Measurements from ENCODE around the gene RBL1. TPM values are rescaled to one million over a fixed set of nuclear protein-coding genes. Genes with fewer than 3 reads are reported as not detected.
"Not testable (repeated sequence)": the region's sequence is repeated elsewhere in the genome, so short reads cannot be mapped to it uniquely, and the experiment has no call there.

Gene RBL1
- total RNA-seq, 1 experiment from 2014 or later: 14.1 TPM

DNA sequence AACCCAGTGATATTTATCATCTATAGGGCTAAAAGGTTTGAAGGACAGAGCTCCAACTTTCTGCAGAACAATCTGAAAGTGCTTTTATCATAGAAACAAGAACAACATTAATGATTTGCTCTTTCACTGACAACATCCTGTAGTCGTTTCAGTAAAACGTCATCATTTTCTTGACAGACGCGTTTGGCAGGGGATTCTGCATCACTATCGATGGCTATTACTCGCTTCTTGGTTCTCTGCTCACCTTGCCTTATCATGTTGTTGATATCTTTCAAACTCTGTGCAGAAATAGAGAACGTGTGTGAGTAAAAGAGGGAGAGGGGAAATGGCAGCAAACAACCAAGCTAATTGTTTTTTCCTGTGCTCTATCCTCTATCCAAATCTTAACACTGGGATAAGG lies 97.1 kb downstream of the RBL1 start:
- DNase-seq (ENCODE audit: extremely low read depth, low read depth): no peak

DNA sequence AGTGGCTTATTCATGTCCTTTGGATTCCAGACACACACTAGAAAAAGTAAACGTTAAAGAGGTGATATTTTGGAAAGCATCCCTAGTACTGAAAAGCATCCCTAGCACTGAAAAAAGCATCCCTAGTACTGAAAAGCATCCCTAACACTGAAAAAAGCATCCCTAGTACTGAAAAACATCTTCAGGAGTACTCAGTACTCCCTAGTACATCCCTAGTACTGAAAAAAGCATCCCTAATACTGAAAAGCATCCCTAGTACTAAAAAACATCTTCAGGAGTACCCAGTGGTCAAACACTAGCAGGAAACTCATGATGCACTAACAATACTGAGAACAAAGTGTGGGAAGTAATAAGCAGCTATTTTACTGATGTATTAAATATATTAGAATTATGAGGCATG lies 98.7 kb downstream of the RBL1 start:
- DNase-seq (ENCODE audit: extremely low read depth, low read depth): no peak

DNA sequence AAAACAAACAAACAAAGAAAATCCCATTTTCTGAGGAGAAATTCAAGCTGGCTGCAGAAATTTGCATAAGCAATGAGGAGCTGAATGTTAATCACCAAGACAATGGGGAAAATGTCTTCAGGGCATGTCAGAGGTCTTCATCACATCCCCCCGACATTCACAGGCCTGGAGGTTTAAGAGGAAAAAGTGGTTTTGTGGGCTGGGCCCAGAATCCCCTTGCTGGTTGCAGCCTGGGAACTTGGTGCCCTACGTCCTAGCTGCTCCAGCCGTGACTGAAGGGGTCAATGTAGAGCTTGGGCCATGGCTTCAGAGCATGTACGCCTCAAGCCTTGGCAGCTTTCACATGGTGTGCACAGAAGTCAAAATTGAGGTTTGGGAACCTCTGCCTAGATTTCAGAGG lies 101.6 kb downstream of the RBL1 start:
- DNase-seq (ENCODE audit: extremely low read depth, low read depth): not testable (repeated sequence)

DNA sequence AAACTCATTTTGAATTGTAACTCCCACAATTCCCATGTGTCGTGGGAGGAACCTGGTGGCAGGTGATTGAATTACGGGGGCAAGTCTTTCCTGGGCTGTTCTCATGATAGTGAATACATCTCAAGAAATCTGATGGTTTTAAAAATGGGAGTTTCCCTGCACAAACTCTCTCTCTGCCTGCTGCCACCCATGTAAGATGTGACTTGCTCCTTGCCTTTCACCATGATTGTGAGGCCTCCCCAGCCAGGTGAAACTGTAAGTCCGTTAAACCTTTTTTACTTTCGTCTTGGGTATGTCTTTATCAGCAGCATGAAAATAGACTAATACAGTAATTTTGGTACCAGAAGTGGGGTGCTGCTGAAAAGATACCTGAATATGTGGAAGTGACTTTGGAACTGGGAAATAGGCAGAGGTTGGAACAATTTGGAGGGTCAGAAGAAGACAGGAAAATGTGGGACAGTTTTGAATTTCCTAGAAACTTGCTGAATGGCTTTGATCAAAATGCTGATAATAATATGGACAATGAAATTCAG lies 102.9 kb downstream of the RBL1 start:
- no peak for DNase-seq (ENCODE audit: extremely low read depth, low read depth)

DNA sequence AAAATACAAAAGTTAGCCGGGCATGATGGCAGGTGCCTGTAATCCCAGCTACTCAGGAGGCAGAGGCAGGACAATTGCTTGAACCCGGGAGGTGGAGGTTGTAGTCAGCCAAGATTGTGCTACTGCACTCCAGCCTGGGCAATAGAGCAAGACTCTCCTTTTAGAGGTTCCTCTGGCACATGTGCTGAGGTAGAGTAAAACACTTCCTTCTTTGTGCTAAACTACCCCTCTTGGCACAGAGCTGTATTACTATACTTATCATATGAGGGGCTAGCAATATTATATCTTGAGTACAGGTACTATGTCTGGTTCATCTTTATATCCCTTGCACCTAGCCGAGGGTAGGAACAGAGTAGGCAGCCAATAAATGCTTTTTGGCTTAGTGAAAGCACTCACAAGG lies 104.1 kb downstream of the RBL1 start:
- DNase-seq (ENCODE audit: extremely low read depth, low read depth): no peak

DNA sequence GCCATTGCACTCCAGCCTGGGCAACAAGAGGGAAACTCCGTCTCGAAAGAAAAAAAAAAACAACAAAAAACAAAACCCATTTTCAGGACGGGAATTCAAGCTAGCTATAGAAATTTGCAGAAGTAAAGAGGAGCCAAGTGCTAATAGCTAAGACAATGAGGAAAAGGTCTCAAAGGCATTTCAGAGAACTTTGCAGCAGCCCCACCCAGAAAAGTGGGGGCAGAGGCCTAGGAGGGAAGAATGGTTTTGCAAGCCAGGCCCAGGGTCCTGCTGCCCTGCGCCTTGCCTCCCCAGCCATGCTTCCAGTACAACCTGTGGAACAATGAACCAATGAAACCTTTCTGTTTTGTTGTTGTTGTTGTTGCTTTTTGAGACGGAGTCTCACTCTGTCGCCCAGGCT lies 106.0 kb downstream of the RBL1 start:
- DNase-seq (ENCODE audit: extremely low read depth, low read depth): no peak

DNA sequence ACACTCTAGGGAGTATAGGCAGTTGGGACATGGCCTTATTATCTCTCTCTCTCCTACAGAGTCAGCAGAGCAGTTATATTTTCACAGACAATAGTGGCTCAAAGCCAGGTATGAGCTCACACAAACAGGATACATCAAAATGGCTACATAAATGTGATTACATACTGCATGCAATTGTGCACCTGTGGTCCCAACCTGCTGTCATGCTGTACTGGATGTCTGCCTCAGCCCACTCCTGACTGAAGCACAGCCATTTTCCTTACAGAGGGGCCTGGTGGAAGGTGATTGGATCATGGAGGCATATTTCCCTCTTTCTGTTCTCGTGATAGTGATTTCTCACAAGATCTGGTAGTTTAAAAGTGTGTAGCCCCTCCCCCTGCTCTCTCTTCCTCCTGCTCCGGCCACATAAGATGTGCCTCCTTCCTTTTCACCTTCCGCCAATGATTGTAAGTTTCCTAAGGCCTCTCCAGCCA lies 107.3 kb downstream of the RBL1 start:
- DNase-seq (ENCODE audit: extremely low read depth, low read depth): no peak

DNA sequence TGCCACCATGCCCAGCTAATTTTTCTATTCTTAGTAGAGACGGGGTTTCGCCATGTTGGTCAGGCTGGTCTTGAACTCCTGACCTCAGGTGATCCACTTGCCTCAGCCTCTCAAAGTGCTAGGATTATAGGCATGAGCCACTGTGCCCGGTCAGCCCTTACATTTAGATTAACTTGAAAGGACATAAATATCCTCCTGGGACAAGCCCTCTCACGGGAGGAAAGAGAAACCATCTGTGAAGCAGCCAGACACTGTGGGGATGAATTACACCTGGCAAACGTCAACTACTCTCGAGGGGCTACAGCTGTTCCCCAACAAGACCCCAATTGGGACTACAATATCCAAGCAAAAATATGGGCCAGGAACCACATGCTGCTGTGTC lies 111.5 kb downstream of the RBL1 start:
- DNase-seq (ENCODE audit: extremely low read depth, low read depth): no peak

DNA sequence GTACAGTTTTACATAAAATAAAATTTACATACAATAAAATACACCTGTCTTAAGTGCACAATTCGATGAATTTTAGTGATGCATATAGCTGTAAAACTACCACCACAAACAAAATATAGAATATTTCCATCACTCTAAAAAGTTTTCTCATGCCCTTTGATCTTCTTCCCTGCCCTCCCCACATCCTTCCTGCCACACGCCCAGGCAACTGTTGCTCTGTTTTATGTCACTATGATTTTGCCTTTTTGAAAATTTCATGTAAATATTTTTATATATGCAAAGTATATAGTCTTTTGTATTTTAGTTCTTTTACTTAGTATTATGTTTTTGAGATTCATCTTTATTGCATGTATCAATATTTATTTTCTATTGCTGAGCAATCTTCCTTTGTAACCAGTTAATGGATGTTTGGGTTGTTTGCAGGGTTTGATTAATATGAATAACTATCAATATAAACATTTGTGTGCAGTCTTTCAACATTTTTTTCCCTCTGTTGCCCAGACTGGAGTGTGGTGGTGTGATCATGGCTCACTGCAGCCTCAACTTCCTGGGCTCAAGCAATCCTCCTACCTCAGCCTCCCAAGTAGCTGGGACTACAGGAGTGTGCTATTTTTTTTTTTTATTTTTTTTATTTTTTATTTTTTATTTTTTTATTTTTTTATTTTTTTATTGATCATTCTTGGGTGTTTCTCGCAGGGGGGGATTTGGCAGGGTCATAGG lies 120.5 kb downstream of the RBL1 start:
- DNase-seq (ENCODE audit: extremely low read depth, low read depth): no peak

DNA sequence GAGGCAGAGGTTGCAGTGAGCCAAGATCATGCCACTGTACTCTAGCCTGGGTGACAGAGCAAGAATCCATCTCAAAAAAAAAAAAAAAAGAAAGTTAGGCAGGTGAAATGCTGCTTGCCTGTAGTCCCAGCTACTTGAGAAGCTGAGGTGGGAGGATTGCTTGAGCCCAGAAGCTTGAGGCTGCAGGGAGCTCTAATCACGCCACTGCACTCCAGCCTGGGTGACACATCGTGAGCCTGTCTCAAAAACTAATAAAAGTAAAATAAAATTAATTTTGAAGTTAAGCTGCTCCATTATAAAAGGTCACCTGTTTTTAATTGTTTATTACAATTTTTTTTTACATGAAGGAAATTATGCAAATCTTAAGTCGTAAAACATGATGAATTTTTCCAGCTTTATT lies 121.1 kb downstream of the RBL1 start:
- DNase-seq (ENCODE audit: extremely low read depth, low read depth): no peak

DNA sequence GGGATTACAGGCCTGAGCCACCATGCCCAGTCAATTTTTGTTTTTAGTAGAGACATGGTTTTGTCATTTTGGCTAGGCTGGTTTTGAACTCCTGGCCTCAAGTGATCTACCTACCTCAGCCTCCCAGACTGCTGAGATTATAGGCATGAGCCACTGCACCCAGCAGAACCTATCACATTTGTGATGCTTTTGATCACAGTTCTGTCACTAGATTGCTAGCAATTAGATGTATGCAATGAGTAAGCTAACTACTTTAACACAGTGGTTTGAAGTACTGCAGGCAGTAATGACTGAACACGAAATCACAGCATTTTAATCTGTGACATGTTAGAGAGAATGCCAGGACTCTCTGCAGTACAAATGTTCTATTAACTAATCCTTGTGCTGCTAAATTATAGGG lies 124.7 kb downstream of the RBL1 start:
- no peak for DNase-seq (ENCODE audit: extremely low read depth, low read depth)

DNA sequence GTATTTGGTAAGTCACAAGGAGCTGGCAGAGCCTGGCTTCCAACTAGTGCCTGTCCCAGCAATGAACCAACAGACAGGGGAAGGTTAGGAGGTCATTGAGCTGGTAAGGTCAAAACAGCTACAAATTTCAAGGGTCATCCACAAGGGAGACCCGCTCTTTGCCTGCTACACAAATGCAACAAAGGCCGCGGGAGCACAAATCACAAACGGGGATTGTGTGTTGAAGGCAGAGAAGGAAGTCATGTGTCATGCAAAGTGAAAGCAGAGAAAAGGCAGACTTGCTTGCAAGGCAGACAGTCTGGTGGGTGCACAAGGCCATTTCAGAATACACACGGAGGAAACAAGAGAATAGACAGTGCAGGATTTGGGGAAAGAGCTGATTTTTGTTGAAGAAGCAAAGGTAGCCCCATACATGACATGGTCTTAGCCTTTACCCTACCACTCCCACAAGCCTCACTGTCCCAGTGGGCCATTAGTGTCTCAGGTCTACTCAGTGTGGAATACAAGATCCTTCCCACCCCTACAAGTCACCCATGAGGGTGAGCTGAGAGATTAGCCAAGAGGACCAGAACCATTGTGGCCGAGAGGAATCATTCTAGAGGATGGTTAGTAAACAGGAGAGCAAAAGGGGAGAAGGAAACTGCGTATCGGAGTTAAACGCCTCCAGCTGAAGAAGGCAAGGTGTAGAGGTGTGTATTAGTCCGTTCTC lies 126.2 kb downstream of the RBL1 start:
- no peak for DNase-seq (ENCODE audit: extremely low read depth, low read depth)

DNA sequence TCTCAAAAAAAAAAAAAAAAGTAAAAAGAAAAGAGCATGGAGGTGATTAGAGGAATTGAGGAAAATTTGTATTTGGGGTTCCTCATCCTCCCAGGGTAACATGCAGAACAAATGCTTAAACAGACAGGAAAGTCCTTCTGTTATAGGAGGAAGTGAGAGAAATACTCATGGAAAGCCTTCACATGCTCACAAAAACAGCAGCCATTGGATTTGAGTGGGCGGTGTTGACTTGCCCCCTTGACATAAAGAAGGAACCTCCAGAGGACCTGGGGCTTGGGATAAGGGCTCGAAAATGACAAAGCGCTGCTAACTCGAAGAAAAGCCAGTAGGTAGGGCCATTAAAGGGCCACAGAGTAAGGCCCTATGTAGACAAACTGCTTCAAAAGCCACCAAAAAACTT lies 126.7 kb downstream of the RBL1 start:
- DNase-seq (ENCODE audit: extremely low read depth, low read depth): no peak

DNA sequence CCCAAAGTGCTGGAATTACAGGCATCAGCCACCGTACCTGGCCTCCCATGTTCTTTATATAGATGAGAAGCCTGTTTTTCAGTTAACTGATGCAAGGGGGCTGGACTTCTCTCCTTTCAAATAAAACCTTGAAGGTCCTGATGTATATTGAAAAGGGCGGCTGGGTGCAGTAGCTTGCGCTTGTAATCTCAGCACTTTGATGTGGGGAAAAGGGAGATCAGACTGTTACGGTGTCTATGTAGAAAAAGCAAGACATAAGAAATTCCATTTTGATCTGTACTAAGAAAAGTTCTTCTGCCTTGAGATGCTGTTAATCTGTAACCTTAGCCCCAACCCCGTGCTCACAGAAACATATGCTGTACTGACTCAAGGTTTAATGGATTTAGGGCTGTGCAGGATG lies 128.2 kb downstream of the RBL1 start:
- no peak for DNase-seq (ENCODE audit: extremely low read depth, low read depth)

DNA sequence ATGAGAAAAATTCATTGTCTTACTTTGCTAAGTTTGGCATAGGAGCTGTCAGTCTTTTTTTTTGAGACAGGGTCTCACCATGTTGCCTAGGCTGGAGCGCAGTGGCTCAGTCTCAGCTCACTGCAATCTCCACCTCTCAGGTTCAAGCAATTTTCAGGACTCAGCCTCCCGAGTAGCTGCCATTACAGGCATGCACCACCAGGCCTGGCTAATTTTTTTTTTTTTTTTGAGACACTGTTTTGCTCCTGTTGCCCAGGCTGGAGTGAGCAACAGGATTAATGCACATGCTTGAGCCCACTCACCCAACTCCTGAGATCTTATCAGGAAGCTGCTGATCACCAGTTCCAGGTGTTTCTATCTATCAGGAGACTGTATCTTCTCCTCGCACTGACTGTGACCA lies 128.8 kb downstream of the RBL1 start:
- DNase-seq (ENCODE audit: extremely low read depth, low read depth): not testable (repeated sequence)

DNA sequence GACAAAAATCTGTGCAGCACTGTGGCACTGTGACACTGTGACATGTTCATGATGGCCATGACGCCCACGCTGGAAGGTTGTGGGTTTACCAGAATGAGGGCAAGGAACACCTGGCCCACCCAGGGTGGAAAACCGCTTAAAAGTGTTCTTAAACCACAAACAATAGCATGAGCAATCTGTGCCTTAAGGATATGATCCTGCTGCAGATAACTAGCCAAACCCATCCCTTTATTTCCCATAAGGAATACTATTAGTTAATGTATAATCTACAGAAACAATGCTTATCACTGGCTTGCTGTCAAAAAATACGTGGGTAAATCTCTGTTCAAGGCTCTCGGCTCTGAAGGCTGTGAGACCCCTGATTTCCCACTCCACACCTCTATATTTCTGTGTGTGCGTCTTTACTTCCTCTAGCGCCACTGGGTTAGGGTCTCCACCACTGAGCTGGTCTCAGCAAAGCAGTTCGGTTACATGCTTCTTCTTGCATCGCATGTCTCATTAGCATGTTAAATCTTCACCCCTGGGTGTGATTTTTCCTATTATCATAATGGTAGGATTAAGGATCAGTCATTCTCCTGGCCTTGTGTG lies 133.3 kb downstream of the RBL1 start:
- not testable (repeated sequence) for DNase-seq (ENCODE audit: extremely low read depth, low read depth)

DNA sequence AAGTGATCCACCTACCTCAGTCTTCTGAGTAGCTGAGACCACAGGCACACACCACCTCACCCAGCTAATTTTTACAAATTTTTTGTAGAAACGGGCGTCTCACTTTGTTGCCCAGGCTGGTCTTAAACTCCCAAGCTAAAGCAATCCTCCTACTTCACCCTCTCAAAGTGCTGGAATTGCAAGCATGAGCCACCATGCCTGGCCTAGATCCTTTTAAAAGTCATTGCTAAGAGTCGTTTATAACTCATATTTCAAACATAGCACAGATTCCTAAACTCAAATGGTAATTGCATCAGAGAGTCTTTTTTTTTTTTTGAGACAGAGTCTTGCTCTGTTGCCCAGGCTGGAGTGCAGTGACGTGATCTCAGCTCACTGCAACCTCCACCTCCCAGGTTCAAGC lies 136.6 kb downstream of the RBL1 start:
- DNase-seq (ENCODE audit: extremely low read depth, low read depth): no peak

DNA sequence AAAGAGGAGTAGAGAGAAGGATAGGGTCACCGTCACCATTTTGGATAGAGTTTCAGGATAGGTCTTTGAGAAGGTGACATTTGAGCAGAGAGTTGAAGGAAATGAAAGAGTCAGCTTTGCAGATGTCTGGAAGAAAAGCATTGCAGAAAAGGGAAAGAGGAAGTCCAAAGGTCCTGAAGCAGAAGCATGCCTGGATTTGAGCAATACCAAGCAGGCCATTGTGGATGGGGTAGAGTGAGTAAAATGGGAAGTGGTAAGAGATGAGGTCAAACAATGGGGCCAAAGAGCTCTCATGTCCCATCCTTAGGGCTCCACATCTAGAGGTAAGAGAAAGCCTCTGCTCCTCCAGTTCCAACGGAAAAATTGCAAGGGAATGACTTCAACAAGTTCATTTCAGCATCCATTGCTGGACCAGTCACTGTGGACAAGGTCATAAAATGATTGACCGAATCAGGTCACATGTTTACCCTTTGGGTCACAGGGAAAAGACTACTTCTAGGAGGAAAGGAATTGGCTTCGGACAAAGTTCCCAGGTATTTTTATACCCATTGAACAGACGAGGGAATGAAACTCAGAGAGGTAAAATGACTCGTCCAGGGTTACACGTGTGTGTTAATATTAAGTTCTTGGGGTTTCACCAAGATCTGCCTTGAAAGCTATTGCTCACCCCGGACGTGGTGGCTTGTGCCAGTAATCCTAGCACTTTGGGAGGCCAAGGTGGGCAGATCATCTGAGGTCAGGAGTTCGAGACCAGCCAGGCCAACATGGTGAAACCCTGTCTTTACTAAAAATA lies 137.7 kb downstream of the RBL1 start:
- no peak for DNase-seq (ENCODE audit: extremely low read depth, low read depth)

DNA sequence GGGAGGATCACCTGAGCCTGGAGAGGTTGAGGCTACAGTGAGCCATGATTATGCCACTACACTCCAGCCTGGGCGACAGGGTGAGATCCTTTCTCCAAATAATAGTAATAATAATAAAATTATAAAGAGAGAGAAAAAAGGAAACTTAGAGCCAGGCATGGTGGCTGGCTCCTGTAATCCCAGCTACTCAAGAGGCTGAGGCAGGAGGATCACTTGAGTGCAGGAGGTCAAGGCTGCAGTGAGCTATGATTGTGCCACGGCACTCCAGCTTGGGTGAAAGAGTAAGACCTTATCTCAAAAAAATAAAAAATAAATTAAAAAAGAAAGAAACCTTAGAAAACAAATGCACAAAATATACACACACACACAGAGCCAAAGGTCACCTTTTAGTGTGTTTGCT lies 139.1 kb downstream of the RBL1 start:
- no peak for DNase-seq (ENCODE audit: extremely low read depth, low read depth)

DNA sequence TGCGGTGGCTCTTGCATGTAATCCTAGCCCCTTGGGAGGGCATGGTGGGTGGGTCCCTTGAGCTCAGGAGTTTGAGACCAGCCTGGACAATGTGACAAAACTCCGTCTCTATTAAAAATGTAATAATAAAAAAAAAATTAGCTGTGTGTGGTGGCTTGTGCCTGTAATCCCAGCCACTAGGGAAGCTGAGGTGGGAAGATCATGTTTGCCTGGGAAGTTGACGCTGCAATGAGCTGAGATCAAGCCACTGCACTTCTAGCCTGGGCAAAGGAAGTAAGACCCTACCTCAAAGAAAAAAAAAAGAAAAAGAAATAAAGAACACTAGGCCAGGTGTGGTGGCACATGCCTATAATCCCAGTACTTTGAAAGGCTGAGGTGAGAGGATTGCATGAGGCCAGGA lies 139.8 kb downstream of the RBL1 start:
- no peak for DNase-seq (ENCODE audit: extremely low read depth, low read depth)
